NCI-H2107 (cell line): Measurements from ENCODE around the gene METTL1.
"Not testable (repeated sequence)": the region's sequence is repeated elsewhere in the genome, so short reads cannot be mapped to it uniquely, and the experiment has no call there.

Experiments used
- DNase-seq: peaks from one replicate; lab custom pipeline; 2025; lab: John Stamatoyannopoulos, UW

The METTL1 gene

GRCh38 chr12:57724003-57724935 lies 47.6 kb downstream of the METTL1 start:
- DNase-seq: no peak

GRCh38 chr12:57723630-57723962 lies 48.3 kb downstream of the METTL1 start:
- no peak for DNase-seq

- DNase-seq: no peak
These were observed 48.9 kb downstream of the METTL1 start for GRCh38 chr12:57722716-57723629.

GRCh38 chr12:57721846-57722608 lies 49.9 kb downstream of the METTL1 start:
- DNase-seq: not testable (repeated sequence)

GRCh38 chr12:57720606-57721595 lies 51.0 kb downstream of the METTL1 start:
- DNase-seq: no peak

GRCh38 chr12:57719777-57720605 lies 51.9 kb downstream of the METTL1 start:
- DNase-seq: no peak

GRCh38 chr12:57718641-57719528 lies 53.0 kb downstream of the METTL1 start:
- no peak for DNase-seq
